Erythroblast (primary cell): ENCODE measurements around the gene BICD2.

Experiments
- DNase-seq, 2 experiments: peaks; one replicate each; lab custom pipeline; 2025; lab: John Stamatoyannopoulos, UW
- GATA1 ChIP-seq: IDR thresholded peaks from 2 replicates; pipeline ENCODE4 v1.6.1; 2011; ENCODE audit warnings: low read depth, mild to moderate bottlenecking, control low read depth, low read length, moderate library complexity
- POLR2A ChIP-seq: IDR thresholded peaks from 2 replicates; pipeline ENCODE4 v1.6.1; 2011; ENCODE audit warnings: mild to moderate bottlenecking, low read length

The BICD2 gene

DNA sequence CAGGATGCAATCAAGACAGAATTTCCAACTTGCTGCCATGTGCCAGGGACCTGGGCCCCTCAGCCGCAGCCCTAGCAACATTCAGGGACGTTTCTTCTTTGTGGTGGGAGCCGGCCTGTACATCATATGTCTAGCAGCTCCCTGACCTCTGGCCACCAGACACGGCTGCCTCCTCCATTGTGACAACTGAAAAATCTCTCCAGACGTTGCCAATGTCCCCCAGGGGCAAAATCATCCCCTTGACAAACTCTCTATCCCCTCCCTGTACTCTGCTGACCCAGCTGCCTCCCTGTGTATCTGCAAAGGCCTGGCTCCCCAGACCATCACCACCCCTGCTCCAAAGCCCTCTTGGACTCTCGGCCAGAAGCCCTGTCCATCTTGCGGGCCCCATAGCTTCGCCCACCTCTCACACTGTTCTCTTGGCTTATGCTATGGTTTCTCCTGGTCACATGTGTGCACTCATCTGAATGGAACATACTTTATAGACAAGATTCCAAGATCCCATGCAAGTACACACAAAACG is 40.8 kb downstream of the BICD2 start:
- no peak for TF ChIP-seq GATA1
- TF ChIP-seq POLR2A = no peak
- DNase-seq = no peak

DNA sequence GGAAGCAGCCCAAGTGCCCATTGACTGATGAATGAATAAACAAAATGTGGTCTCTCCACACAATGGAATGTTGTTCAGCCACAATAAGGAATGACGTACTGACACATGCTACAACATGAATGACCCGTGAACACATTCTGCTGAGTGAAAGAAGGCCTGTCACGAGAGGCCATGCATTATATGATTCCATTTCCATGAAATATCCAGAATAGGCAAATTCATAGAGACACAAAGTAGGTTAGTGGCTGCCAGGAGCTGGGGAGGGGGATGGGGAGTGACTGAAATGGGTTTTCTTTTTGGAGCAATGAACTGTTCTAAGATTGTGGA is 41.4 kb downstream of the BICD2 start:
- no peak for DNase-seq
- TF ChIP-seq GATA1 = no peak
- TF ChIP-seq POLR2A = no peak

DNA sequence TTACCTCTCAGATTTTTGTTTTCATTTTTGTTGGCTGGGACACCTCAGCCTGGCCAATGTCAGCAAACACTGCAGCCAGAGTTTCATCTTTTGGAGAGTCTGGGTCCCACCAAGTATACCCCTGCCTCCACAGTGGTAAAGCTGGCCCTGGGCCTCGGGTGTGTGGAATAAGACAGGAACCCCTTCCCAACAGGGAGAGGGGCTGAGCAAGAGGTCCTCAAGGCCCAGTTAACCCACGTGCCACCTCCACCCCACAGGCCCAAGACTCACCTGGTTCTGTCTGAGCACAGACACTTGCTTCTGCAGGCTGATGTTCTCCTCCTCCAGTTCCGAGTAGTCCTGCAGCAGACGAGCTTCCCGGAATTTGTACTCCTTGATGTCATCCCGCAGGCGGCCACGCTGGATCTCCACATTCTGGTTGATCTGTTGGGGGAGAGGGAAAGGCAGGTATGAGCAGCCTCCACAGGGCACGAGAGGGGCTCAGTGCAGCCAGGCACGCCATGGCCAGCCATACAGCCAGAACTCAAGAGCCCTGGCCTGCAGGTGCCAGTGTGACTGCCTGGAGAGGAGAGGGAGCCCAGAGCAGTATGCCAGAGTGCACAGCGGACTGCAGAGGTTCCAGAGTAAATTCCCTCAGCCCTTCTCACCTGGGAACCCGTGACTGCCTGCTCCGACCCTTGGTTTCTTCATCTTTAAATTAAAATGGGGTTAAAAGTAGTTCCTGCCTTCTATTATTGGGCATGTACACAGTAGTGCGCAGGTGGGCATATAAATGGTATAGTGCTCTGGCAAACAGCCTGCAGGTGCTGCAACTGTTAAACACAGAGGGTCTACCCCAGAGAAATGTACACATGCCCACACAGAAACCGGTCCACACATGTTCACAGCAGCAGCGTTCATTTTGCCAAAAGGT is 42.0 kb downstream of the BICD2 start:
- DNase-seq = no peak
- TF ChIP-seq GATA1 (no peak), POLR2A (no peak)

DNA sequence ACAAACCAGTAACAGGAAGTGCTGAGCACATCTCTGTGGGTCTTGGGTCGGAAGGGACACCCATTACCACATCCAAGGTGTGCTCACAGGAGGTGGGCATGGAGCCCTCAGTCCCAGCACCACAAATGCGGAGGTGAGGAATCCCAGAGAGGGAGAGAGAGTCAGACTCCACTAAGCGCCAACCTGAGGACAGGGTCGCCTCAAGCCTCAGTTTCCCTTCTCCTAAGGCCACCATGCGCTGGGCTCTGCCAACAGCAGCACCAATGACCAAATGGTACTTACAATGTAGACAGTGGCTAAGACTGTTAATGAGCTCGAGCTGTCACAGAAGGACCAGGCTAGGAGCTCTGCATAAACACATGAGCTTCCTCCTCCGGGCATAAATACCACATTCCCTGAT is 43.1 kb downstream of the BICD2 start:
- DNase-seq = no peak
- TF ChIP-seq GATA1 (no peak), POLR2A (no peak)

DNA sequence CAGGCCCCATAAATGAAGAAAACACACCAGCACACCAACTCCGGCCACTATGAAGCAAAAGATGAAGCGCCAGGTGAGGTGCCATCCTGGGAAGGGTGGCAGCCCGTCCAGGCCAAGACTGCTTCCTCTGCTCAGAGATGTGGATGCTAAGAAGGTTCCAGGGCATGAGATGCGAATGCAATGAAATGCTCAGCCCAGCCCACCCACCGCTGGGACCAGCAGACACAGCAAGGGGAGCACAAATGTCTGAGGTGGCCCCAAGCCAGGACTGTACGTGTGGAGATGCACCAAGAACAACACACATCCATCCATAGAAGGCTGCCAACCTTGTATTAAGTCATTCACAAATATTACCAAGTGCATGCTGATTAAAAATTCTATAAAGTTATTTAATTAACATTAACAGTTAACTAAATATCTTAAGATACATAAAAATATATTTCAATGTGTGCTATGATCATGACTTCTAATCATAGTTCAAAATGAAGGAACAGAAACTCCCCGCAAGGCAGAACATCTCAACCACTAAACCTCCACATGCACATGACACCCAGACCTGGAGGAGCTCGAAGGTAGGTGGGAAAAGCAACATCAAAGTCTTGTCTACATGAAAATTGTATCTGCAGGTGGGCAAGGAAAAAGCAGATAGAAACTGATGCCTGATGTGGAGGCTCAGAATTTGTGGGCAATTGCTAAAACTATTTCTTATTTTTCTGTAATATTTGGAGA is 43.7 kb downstream of the BICD2 start:
- no peak for DNase-seq
- TF ChIP-seq GATA1 (no peak), POLR2A (no peak)

- TF ChIP-seq GATA1 (no peak), POLR2A (no peak)
- no peak for DNase-seq
Observed at GRCh38 chr9:92720209-92720765, 44.3 kb downstream of the BICD2 start.

DNA sequence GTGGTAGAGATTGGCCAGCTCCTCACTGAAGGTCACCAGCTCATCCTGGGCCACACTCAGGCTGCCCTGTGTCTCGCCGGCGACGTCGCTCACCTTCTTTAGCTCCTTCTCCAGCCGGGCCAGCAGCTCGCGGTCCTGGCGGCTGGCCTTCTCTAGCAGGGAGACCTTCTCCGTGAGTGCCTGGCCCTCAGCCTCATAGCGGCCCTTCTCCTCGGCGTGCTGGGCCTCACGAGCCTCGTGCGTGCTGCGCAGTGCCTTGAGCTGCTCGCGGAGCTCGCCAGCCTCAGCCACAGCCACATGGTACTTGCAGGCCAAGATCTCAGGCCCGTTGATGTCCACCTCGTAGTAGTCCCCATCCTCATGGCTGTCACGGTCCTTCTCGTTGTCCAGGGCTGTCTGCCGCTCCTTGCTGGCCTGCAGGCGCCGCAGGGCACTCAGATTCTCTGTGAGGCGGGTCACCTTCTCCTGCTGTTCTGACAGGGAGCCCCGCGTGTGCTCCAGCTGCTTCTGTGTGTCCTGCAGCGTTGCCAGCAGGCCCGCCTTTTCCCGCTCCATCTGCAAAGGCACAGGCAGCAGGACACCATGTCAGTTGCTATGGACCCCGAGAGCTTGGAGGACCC is 45.5 kb downstream of the BICD2 start:
- no peak for DNase-seq
- TF ChIP-seq POLR2A = no peak
- no peak for TF ChIP-seq GATA1

- no peak for DNase-seq
- no peak for TF ChIP-seq POLR2A
- TF ChIP-seq GATA1 = no peak
Observed at GRCh38 chr9:92718086-92719001, 46.3 kb downstream of the BICD2 start.

DNA sequence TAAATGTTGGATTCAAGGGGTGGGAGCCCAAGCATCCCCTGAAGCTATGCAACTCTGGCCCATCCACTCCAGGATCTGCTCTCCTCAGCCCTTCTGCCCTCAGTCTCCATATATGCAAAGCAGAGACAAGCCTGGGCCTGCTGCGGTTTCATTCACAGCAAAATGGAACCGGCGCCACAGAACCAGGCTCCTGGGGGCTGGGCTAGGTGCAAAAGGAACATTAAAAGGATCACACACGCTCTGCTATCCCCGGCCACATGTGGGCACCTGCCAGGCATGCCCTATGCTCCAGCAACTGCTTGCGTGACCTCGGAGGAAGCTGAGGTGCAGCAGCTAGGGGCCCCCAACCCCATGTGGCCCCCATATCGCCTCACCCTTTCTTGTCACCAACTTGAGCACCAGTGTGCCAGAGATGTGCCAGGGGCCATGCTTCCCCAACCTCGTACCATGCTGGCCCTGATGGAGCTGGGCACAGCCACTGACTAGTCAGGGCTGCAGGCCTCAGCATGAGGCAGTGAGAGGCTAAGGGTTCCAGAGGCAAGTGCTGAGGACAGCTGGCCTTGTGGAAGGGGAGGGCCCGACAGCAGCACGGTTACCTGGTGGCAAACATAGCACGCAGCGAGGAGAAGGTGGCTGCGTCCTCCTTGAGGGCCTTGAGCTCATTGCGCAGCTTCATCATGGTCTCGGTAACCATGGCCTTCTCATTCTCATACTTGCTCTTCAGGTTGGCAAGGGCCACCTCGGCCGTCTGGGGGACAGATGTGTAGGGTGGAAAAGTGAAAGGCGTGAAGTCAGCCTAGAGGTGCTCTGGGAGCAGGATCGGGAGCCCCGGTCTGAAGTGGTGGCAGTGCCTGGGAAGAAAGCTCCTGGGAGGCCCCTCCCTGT is 47.2 kb downstream of the BICD2 start:
- TF ChIP-seq GATA1 = no peak
- no peak for TF ChIP-seq POLR2A
- no peak for DNase-seq

GRCh38 chr9:92716557-92716956 is 48.1 kb downstream of the BICD2 start:
- peak; percentile 58 to 78 for DNase-seq
- TF ChIP-seq POLR2A (no peak), GATA1 (no peak)

- no peak for DNase-seq
- TF ChIP-seq GATA1 = no peak
Observed at GRCh38 chr9:92715488-92716231, 49.0 kb downstream of the BICD2 start.
